Tongue (tissue), 3 donors: Measurements from ENCODE around the gene PRM3. TPM values are rescaled to one million over a fixed set of nuclear protein-coding genes. Genes with fewer than 3 reads are reported as not detected.

Experiments
- DNase-seq: peaks from one replicate; pipeline ENCODE4 v3.0.0-alpha.2; 2015
- small RNA-seq: library from RNA; depleted of rRNA; stranded (forward); fragments of <200 nt; gene quantifications from one replicate; pipeline ENCODE3, GENCODE V24; 2014; ENCODE audit warnings: low replicate concordance
- total RNA-seq: library from RNA; depleted of rRNA; stranded (reverse); fragments of >200 nt; gene quantifications from one replicate; pipeline ENCODE4 v1.2.3, GENCODE V29; 2014

Gene PRM3
- total RNA-seq, 1 donor from 2014 or later = not detected

DNA sequence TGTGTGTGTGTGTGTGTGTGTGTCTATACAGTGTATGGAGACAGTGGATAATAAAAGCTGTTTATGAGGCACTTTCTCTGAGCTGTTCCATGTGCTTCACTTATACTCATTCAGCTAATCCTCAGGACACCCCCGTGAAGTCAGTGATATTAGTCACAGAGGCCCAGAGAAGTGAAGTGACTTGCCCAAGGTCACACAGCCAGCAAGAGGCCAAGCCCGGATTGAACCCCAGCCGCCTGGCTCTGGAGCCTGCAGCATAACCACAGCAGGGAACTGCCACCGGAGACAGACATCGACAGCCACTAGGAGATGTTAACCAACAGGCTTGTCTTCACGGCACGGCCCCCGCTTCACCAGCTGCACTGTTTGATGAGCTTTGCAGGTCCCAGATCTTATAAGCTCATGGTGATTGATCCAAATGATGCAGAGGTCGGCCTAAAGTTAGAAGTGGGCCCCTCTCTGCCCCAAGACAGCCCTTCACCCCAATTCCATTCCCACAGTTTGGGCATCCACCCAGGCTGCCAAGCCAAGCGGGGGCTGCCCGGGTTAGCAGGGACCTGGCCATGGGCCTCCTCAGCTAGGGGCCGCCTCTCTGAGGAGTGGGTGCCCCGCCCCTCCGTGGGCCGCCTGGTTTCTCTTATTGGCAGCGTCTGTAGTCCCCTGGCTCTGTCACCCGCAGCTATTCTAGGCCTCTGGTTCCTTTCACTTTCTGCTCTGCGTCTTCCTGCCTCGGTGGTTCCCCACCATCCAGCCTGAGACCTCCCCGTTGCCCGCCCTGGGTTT, 48.3 kb downstream of the PRM3 start:
- no peak for DNase-seq

- DNase-seq = peak; percentile 61
These were observed 49.1 kb downstream of the PRM3 start for GRCh38 chr16:11224096-11224893.

Small RNA genes lying within 50 kb of the gene (small RNA-seq; reads per million reads assigned to genes)
- gene MIR548H2 = not detected
- not detected for gene RF00019
- not detected for gene RF00554

Other genes with a start within 250 kb of the PRM3 start
- 5.1 TPM for gene SOCS1, start 17.4 kb downstream of the PRM3 start, total RNA-seq
- not detected for gene TNP2, start 4.3 kb downstream of the PRM3 start, total RNA-seq
- gene PRM2, start 2.9 kb upstream of the PRM3 start, total RNA-seq = not detected
- gene PRM1, start 7.7 kb upstream of the PRM3 start, total RNA-seq = not detected
- 12.5 TPM for gene RMI2, start 71.8 kb upstream of the PRM3 start, total RNA-seq